ENCODE results near the gene RAB10. TPM values are rescaled to one million over a fixed set of nuclear protein-coding genes. Genes with fewer than 3 reads are reported as not detected.

The RAB10 gene
- total and polyA plus RNA-seq, 2 donors from 2014 or later, result 59.8 to 122 TPM

- Histone ChIP-seq H3K9me3 (ENCODE audit: control insufficient read depth in 2 of 3, insufficient read depth in 1 of 3, low read length in 3 of 3) (no peaks in the 10 kb centered on the region), H3K4me1 (ENCODE audit: control insufficient read depth in 2 of 3, insufficient read depth in 2 of 3, low read depth in 1 of 3, low read length in 3 of 3) (peaks cover 0 to 2% (median 0%) of the 10 kb centered on the region in 3 donors), H3K36me3 (ENCODE audit: control insufficient read depth in 2 of 3, insufficient read depth in 3 of 3, low read length in 3 of 3) (no peaks in the 10 kb centered on the region), H3K9ac (ENCODE audit: low read length in 3 of 3) (no peak overlapping the region), H3K27ac (ENCODE audit: low read depth in 2 of 2, low read length in 2 of 2) (no peak overlapping the region), H3K27me3 (ENCODE audit: control insufficient read depth, insufficient read depth, low read length) (no peaks in the 10 kb centered on the region), H3K4me3 (ENCODE audit: low read length in 3 of 3) (no peak overlapping the region)
- TF ChIP-seq, protein P1, sequence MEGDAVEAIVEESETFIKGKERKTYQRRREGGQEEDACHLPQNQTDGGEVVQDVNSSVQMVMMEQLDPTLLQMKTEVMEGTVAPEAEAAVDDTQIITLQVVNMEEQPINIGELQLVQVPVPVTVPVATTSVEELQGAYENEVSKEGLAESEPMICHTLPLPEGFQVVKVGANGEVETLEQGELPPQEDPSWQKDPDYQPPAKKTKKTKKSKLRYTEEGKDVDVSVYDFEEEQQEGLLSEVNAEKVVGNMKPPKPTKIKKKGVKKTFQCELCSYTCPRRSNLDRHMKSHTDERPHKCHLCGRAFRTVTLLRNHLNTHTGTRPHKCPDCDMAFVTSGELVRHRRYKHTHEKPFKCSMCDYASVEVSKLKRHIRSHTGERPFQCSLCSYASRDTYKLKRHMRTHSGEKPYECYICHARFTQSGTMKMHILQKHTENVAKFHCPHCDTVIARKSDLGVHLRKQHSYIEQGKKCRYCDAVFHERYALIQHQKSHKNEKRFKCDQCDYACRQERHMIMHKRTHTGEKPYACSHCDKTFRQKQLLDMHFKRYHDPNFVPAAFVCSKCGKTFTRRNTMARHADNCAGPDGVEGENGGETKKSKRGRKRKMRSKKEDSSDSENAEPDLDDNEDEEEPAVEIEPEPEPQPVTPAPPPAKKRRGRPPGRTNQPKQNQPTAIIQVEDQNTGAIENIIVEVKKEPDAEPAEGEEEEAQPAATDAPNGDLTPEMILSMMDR (IDR thresholded peaks at IDR 0.05; ENCODE audit: borderline replicate concordance, extremely low read depth, insufficient read depth), result no peak
- intact Hi-C loops (cut with DNase I), result no loop called here
- no peak for FAIRE-seq
- DNase-seq, result no peak
These were observed 15.8 kb downstream of the RAB10 start for GRCh38 chr2:26049641-26050040.

DNA sequence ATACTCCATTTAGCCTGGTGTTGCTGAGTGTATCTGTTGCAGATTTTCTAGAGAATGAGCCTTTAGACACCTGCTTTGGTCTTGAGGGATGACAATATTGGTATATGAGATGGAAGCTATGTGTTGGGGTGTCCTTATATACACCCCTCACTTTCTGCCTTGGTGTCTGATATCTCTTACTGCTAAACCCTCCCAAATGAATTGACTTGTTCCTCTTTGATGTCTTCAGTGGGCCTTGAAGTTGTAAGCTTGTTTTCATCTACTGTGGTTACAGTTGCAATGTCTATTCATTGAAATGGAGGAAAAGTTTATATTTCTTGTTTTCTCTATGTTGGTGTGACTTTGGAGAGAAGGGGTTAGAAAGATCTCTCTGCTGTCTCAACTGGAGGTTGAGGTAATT, 18.9 kb downstream of the RAB10 start:
- H3K4me1 ChIP-seq (ENCODE audit: control insufficient read depth in 2 of 3, insufficient read depth in 2 of 3, low read depth in 1 of 3, low read length in 3 of 3), result peaks cover 0 to 2% (median 0%) of the 10 kb centered on the region in 3 donors
- H3K9me3 ChIP-seq (ENCODE audit: control insufficient read depth in 2 of 3, insufficient read depth in 1 of 3, low read length in 3 of 3), result no peaks in the 10 kb centered on the region
- DNase-seq (no peak), FAIRE-seq (no peak)
- H3K4me3 ChIP-seq (ENCODE audit: low read length in 3 of 3), result no peak overlapping the region
- H3K27me3 ChIP-seq (ENCODE audit: control insufficient read depth, insufficient read depth, low read length), result no peaks in the 10 kb centered on the region
- intact Hi-C loops (cut with DNase I), result no loop called here
- no peak overlapping the region for H3K9ac ChIP-seq (ENCODE audit: low read length in 3 of 3)
- TF ChIP-seq, protein P1 (IDR thresholded peaks at IDR 0.05; ENCODE audit: borderline replicate concordance, extremely low read depth, insufficient read depth), result no peak
- no peak overlapping the region for H3K27ac ChIP-seq (ENCODE audit: low read depth in 2 of 2, low read length in 2 of 2)
- no peaks in the 10 kb centered on the region for H3K36me3 ChIP-seq (ENCODE audit: control insufficient read depth in 2 of 3, insufficient read depth in 3 of 3, low read length in 3 of 3)

- no peaks in the 10 kb centered on the region for H3K9me3 ChIP-seq (ENCODE audit: control insufficient read depth in 2 of 3, insufficient read depth in 1 of 3, low read length in 3 of 3)
- intact Hi-C loops (cut with DNase I), result no loop called here
- no peak for FAIRE-seq
- peaks cover 0 to 4% (median 0%) of the 10 kb centered on the region in 3 donors for H3K4me1 ChIP-seq (ENCODE audit: control insufficient read depth in 2 of 3, insufficient read depth in 2 of 3, low read depth in 1 of 3, low read length in 3 of 3)
- H3K27ac ChIP-seq (ENCODE audit: low read depth in 2 of 2, low read length in 2 of 2), result no peak overlapping the region
- H3K27me3 ChIP-seq (ENCODE audit: control insufficient read depth, insufficient read depth, low read length), result no peaks in the 10 kb centered on the region
- no peak for DNase-seq
- no peaks in the 10 kb centered on the region for H3K36me3 ChIP-seq (ENCODE audit: control insufficient read depth in 2 of 3, insufficient read depth in 3 of 3, low read length in 3 of 3)
- TF ChIP-seq, protein P1 (IDR thresholded peaks at IDR 0.05; ENCODE audit: borderline replicate concordance, extremely low read depth, insufficient read depth), result no peak
- H3K4me3 ChIP-seq (ENCODE audit: low read length in 3 of 3), result no peak overlapping the region
- no peak overlapping the region for H3K9ac ChIP-seq (ENCODE audit: low read length in 3 of 3)
These were observed 20.9 kb downstream of the RAB10 start for GRCh38 chr2:26054598-26055348.
